RWPE2 (cell line): ENCODE data around the gene SHC2.

Experiments used
- ATAC-seq: fragments of 200-7000 bp; cut with Tn5 transposase; 3 replicates; pipeline ENCODE4 v1.9.1; 2021; ENCODE audit warnings: low read depth
- DNase-seq: peaks from one replicate; pipeline ENCODE4 v3.0.0-alpha.2; 2020; ENCODE audit warnings: low spot score
- H3K27ac ChIP-seq: fragments of 450-650 bp; 2 replicates; pipeline ENCODE4 v1.5.1; 2017; ENCODE audit warnings: mild to moderate bottlenecking; ENCODE audit not compliant: poor library complexity, severe bottlenecking
- H3K27me3 ChIP-seq: fragments of 250-450 bp; sonication (Bioruptor Pico); 2 replicates; pipeline ENCODE4 v1.5.1; 2021; ENCODE audit warnings: mild to moderate bottlenecking, moderate library complexity; ENCODE audit not compliant: insufficient read depth, poor library complexity, severe bottlenecking
- H3K36me3 ChIP-seq: fragments of 250-450 bp; sonication (Bioruptor Pico); 2 replicates; pipeline ENCODE4 v1.5.1; 2020; ENCODE audit warnings: low read depth, mild to moderate bottlenecking, moderate library complexity
- H3K4me1 ChIP-seq: fragments of 250-450 bp; sonication (Bioruptor Pico); 2 replicates; pipeline ENCODE4 v1.5.1; 2021; ENCODE audit warnings: mild to moderate bottlenecking, moderate library complexity; ENCODE audit not compliant: insufficient read depth, poor library complexity, severe bottlenecking
- H3K4me3 ChIP-seq: fragments of 250-450 bp; sonication (Bioruptor Pico); 2 replicates; pipeline ENCODE4 v1.5.1; 2021; ENCODE audit warnings: mild to moderate bottlenecking, moderate library complexity; ENCODE audit not compliant: severe bottlenecking
- H3K9me3 ChIP-seq: fragments of 250-450 bp; sonication (Bioruptor Pico); 2 replicates; pipeline ENCODE4 v1.5.1; 2021; ENCODE audit warnings: mild to moderate bottlenecking, moderate library complexity; ENCODE audit not compliant: severe bottlenecking
- TF ChIP-seq, protein P1 (sequence below): fragments of 450-650 bp; IDR thresholded peaks from one replicate; pipeline ENCODE4 v1.5.1; 2017; ENCODE audit warnings: mild to moderate bottlenecking, moderate library complexity; ENCODE audit not compliant: poor library complexity, severe bottlenecking

SHC2 gene

GRCh38 chr19:495402-496111 lies 34.7 kb upstream of the SHC2 start:
- no peak overlapping the region for H3K4me3 ChIP-seq
- TF ChIP-seq, protein P1, sequence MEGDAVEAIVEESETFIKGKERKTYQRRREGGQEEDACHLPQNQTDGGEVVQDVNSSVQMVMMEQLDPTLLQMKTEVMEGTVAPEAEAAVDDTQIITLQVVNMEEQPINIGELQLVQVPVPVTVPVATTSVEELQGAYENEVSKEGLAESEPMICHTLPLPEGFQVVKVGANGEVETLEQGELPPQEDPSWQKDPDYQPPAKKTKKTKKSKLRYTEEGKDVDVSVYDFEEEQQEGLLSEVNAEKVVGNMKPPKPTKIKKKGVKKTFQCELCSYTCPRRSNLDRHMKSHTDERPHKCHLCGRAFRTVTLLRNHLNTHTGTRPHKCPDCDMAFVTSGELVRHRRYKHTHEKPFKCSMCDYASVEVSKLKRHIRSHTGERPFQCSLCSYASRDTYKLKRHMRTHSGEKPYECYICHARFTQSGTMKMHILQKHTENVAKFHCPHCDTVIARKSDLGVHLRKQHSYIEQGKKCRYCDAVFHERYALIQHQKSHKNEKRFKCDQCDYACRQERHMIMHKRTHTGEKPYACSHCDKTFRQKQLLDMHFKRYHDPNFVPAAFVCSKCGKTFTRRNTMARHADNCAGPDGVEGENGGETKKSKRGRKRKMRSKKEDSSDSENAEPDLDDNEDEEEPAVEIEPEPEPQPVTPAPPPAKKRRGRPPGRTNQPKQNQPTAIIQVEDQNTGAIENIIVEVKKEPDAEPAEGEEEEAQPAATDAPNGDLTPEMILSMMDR, result peak; percentile 63
- no peaks in the 10 kb centered on the region for H3K9me3 ChIP-seq
- no peak overlapping the region for H3K27ac ChIP-seq
- H3K4me1 ChIP-seq, result no peaks in the 10 kb centered on the region
- no peaks in the 10 kb centered on the region for H3K36me3 ChIP-seq
- peak; percentile 52; the same call in 2 of the 3 replicates for ATAC-seq
- DNase-seq, result no peak
- peaks cover 15% of the 10 kb centered on the region for H3K27me3 ChIP-seq

- Histone ChIP-seq H3K27me3 (peaks cover 15% of the 10 kb centered on the region), H3K36me3 (no peaks in the 10 kb centered on the region), H3K4me3 (no peak overlapping the region), H3K9me3 (no peaks in the 10 kb centered on the region), H3K27ac (no peak overlapping the region), H3K4me1 (no peaks in the 10 kb centered on the region)
- ATAC-seq, result no peak
- no peak for DNase-seq
- TF ChIP-seq, protein P1, result no peak
These were observed 34.2 kb upstream of the SHC2 start for GRCh38 chr19:495081-495401.

- no peak for DNase-seq
- Histone ChIP-seq H3K9me3 (no peaks in the 10 kb centered on the region), H3K27me3 (peaks cover 15% of the 10 kb centered on the region), H3K4me1 (no peaks in the 10 kb centered on the region), H3K36me3 (no peaks in the 10 kb centered on the region), H3K27ac (no peak overlapping the region), H3K4me3 (no peak overlapping the region)
- no peak; the same call in 2 of the 3 replicates for ATAC-seq
- TF ChIP-seq, protein P1, result no peak
These were observed 33.6 kb upstream of the SHC2 start for GRCh38 chr19:494171-495080.

DNA sequence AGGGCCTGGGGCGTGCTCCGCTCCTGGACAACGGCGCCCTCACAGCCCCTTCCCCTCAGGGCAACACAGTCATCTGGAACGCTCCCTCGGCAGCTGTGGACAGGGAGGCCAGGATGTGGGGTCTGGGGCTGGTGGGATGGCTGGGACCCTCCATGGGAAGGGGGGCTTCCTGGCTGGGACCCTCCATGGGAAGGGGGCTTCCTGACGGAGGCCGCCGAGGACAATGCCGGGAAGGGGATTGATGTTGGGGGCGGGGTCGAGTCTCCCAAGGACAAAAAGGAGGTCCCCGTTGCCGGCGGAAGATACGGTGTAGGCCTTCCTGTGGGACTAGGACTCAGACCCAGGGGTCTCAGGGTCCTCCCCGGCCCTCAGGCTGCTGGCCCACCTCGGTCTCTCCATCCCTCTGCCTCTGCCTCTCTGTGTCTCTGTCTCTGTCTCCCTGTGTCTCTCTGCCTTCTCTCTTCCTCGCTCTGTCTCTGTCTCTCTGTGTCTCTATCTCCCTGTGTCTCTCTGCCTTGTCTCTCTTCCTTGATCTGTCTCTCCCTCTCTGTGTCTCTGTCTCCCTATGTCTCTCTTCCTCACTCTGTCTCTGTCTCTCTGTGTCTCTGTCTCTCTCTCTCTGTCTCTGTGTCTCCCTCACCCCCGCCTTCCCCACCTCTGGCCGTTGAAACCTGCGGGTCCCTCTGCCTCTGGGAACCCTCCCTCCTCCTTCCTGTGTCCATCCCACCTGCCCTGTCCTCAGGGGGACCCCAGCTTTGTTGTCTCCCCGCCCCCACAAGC lies 32.7 kb upstream of the SHC2 start:
- peaks cover 15% of the 10 kb centered on the region for H3K27me3 ChIP-seq
- no peak overlapping the region for H3K4me3 ChIP-seq
- no peak for DNase-seq
- no peak overlapping the region for H3K27ac ChIP-seq
- TF ChIP-seq, protein P1, result no peak
- H3K36me3 ChIP-seq, result no peaks in the 10 kb centered on the region
- no peak for ATAC-seq
- H3K9me3 ChIP-seq, result no peaks in the 10 kb centered on the region
- H3K4me1 ChIP-seq, result no peaks in the 10 kb centered on the region
